OCI-LY7 (cell line): ENCODE data around the gene PILRB. TPM values are rescaled to one million over a fixed set of nuclear protein-coding genes. Genes with fewer than 3 reads are reported as not detected.

Experiments used
- BruUV-seq: library from RNA; stranded (reverse); fragments of 400-500 nt; replicated peaks from 2 replicates; lab custom pipeline; 2021; lab: Mats Ljungman, UMichigan
- CTCF ChIA-PET: fragments of 300-600 bp; sonication (Branson Sonifier 250); formaldehyde crosslinking; loops from one replicate; lab custom pipeline; 2022; ENCODE audit warnings: antibody characterized with exemption; ENCODE audit not compliant: unreplicated experiment; lab: Charles Lee
- POLR2A ChIA-PET: fragments of 300-600 bp; sonication (Branson Sonifier 250); formaldehyde crosslinking; loops from one replicate; lab custom pipeline; 2022; ENCODE audit warnings: antibody characterized with exemption; lab: Charles Lee
- DNase-seq: peaks from one replicate; pipeline ENCODE4 v3.0.0-alpha.2; 2015; ENCODE audit warnings: low spot score
- H2AFZ ChIP-seq: fragments of 200-600 bp; sonication (generic), shearing (Covaris generic); 2 replicates; pipeline ENCODE4 v1.6.1; 2014; ENCODE audit warnings: mild to moderate bottlenecking, antibody characterized with exemption, low read length, moderate library complexity
- H3K27ac ChIP-seq: fragments of 200-600 bp; sonication (generic); 2 replicates; pipeline ENCODE4 v1.5.1; 2014; ENCODE audit warnings: mixed run types, low read depth, mild to moderate bottlenecking, moderate library complexity, low read length, inconsistent platforms; ENCODE audit not compliant: poor library complexity, severe bottlenecking
- H3K36me3 ChIP-seq: fragments of 200-600 bp; sonication (generic); 2 replicates; pipeline ENCODE4 v1.6.1; 2014; ENCODE audit warnings: mild to moderate bottlenecking, antibody characterized with exemption, low read length, moderate library complexity, mixed read lengths; ENCODE audit not compliant: insufficient read depth
- H3K4me1 ChIP-seq: fragments of 200-600 bp; sonication (generic); 2 replicates; pipeline ENCODE4 v1.5.1; 2014; ENCODE audit warnings: mild to moderate bottlenecking, low read length; ENCODE audit not compliant: insufficient read depth, poor library complexity, severe bottlenecking
- H3K4me2 ChIP-seq: fragments of 200-600 bp; sonication (generic); 2 replicates; pipeline ENCODE4 v1.6.1; 2014; ENCODE audit warnings: mild to moderate bottlenecking, low read length
- H3K4me3 ChIP-seq: fragments of 200-600 bp; sonication (generic); 2 replicates; pipeline ENCODE4 v1.5.1; 2014; ENCODE audit warnings: mild to moderate bottlenecking, low read depth, low read length; ENCODE audit not compliant: poor library complexity, severe bottlenecking
- H3K79me2 ChIP-seq: fragments of 200-600 bp; sonication (generic); 2 replicates; pipeline ENCODE4 v1.6.1; 2016; ENCODE audit warnings: low read depth, mild to moderate bottlenecking, low read length, moderate library complexity, mixed read lengths; ENCODE audit not compliant: insufficient read depth
- H3K9me2 ChIP-seq: fragments of 200-600 bp; sonication (generic); 2 replicates; pipeline ENCODE4 v1.6.1; 2016; ENCODE audit warnings: mild to moderate bottlenecking, low read length, mixed read lengths; ENCODE audit not compliant: insufficient read depth
- H3K9me3 ChIP-seq: fragments of 200-600 bp; sonication (generic); 2 replicates; pipeline ENCODE4 v1.6.1; 2014; ENCODE audit warnings: mild to moderate bottlenecking, mixed run types, low read length, mixed read lengths
- H4K20me1 ChIP-seq: fragments of 200-600 bp; sonication (generic); 2 replicates; pipeline ENCODE4 v1.6.1; 2014; ENCODE audit warnings: mild to moderate bottlenecking, antibody characterized with exemption, low read length, moderate library complexity, mixed read lengths; ENCODE audit not compliant: insufficient read depth
- EZH2phosphoT487 ChIP-seq: fragments of 200-600 bp; sonication (generic); IDR thresholded peaks from 2 replicates; pipeline ENCODE4 v1.6.1; 2018; ENCODE audit warnings: low read depth, borderline replicate concordance, mild to moderate bottlenecking, mixed run types, antibody characterized with exemption, low read length, moderate library complexity, mixed read lengths
- intact Hi-C: fragments of 100-400 bp; cut with micrococcal nuclease; formaldehyde crosslinking; loops from one replicate; pipeline ENCODE4 v1.10.0; 2022; ENCODE audit not compliant: unreplicated experiment
- total RNA-seq, 2 experiments: library from RNA; depleted of rRNA in 1 of 2; stranded (reverse); fragments of >200 nt in 1 of 2; shearing (Covaris generic) in 1 of 2; gene quantifications; 2 replicates each; pipeline ENCODE4 v1.2.3, GENCODE V29; 2014 to 2022
- TF ChIP-seq, protein P1 (sequence below): fragments of 200-600 bp; sonication (generic); conservative IDR thresholded peaks from 2 replicates; pipeline ENCODE4 v1.5.1; 2014; ENCODE audit warnings: mild to moderate bottlenecking, antibody characterized with exemption, low read length, moderate library complexity, mixed read lengths

The PILRB gene
- total RNA-seq, 2 experiments from 2014 or later: 95.0 to 102 TPM

DNA sequence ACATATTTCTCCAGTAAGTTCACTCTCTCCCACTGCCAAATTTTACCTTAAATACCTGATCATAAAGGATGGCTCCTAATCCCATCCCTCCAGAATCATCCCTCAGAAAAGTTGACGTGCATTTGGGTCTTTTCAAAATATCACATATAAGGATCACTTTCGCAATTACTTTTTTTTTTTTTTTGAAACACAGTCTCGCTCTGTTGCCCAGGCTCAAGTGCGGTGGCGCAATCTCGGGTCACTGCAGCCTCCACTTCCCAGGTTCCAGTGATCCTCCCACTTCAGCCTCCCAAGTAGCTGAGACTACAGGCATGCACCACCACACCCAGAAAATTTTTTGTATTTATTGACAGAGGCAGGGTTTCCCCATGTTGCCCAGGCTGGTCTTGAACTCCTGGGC lies 53.2 kb downstream of the PILRB start:
- no peak overlapping the region for H3K27ac ChIP-seq
- POLR2A ChIA-PET: no interaction called here
- no peaks in the 10 kb centered on the region for H3K9me3 ChIP-seq
- TF ChIP-seq, protein P1, sequence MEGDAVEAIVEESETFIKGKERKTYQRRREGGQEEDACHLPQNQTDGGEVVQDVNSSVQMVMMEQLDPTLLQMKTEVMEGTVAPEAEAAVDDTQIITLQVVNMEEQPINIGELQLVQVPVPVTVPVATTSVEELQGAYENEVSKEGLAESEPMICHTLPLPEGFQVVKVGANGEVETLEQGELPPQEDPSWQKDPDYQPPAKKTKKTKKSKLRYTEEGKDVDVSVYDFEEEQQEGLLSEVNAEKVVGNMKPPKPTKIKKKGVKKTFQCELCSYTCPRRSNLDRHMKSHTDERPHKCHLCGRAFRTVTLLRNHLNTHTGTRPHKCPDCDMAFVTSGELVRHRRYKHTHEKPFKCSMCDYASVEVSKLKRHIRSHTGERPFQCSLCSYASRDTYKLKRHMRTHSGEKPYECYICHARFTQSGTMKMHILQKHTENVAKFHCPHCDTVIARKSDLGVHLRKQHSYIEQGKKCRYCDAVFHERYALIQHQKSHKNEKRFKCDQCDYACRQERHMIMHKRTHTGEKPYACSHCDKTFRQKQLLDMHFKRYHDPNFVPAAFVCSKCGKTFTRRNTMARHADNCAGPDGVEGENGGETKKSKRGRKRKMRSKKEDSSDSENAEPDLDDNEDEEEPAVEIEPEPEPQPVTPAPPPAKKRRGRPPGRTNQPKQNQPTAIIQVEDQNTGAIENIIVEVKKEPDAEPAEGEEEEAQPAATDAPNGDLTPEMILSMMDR: no peak
- no peak for TF ChIP-seq EZH2phosphoT487
- intact Hi-C loops: no loop called here
- no peak overlapping the region for H3K4me3 ChIP-seq
- no peaks in the 10 kb centered on the region for H4K20me1 ChIP-seq
- H3K9me2 ChIP-seq: no peaks in the 10 kb centered on the region
- no peak overlapping the region for H3K4me2 ChIP-seq
- no peaks in the 10 kb centered on the region for H3K36me3 ChIP-seq
- DNase-seq: no peak
- CTCF ChIA-PET: no interaction called here
- peaks cover 47% of the 10 kb centered on the region for H3K4me1 ChIP-seq
- no peak overlapping the region for H2AFZ ChIP-seq
- no peaks in the 10 kb centered on the region for H3K79me2 ChIP-seq
- BruUV-seq: no TSS peak

DNA sequence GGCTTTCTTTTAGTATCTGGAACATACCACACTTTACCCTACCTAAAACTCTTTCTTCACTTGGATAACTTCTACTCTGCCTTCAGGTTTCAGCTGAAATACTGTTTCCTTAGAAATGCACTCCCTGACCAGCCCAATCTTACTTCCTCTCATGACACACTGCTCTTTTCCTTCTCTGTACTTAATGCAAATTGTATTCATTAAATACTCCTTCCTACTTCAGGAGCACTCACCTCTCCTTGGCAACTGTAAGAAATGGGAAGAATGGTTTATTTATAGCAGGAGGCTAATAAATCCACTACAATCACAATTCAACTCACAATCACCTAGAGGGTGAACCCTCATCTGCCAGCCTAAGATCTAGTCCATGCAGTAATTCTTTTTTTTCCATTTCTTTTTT lies 55.4 kb downstream of the PILRB start:
- H3K27ac ChIP-seq: no peak overlapping the region
- CTCF ChIA-PET: no interaction called here

DNA sequence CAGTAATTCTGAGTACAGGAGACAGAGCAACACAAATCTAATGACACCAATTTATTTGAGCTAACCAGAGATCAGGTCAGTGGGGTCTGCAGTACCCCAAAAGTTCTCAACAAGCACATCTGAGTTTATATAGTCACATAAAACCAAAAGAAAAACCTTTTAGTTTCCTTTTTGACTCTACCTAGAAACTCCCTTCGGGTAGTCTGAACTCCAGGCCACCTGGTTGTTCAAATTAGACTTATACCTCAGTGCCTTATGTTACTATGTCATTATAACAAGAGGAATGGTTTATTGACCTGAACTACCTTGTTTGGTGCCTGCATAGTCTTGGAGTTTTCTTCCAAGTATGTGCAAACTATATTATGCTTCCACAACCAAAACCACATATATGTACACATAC lies 56.0 kb downstream of the PILRB start:
- H3K36me3 ChIP-seq: no peaks in the 10 kb centered on the region
- no peaks in the 10 kb centered on the region for H3K9me3 ChIP-seq
- no TSS peak for BruUV-seq
- no peak for DNase-seq
- H3K4me2 ChIP-seq: no peak overlapping the region
- no peaks in the 10 kb centered on the region for H3K79me2 ChIP-seq
- TF ChIP-seq, protein P1: no peak
- no peak for TF ChIP-seq EZH2phosphoT487
- ChIA-PET POLR2A (interaction anchor here (0.5 kb wide), 1 partner anchor 23 kb away, joined by 3 read pairs; the partner anchor contains the start of gene PPP1R35), CTCF (no interaction called here)
- H3K27ac ChIP-seq: no peak overlapping the region
- no peaks in the 10 kb centered on the region for H3K9me2 ChIP-seq
- H4K20me1 ChIP-seq: no peaks in the 10 kb centered on the region
- intact Hi-C loops: no loop called here
- no peak overlapping the region for H2AFZ ChIP-seq
- no peak overlapping the region for H3K4me3 ChIP-seq
- peaks cover 24% of the 10 kb centered on the region for H3K4me1 ChIP-seq

More for the DNA sequence above, 55.4 kb downstream of the PILRB start:
- Histone ChIP-seq H3K4me3 (no peak overlapping the region), H3K79me2 (no peaks in the 10 kb centered on the region), H3K4me2 (peak overlapping the region; percentile 18; the same call in 1 of the 2 replicates), H3K36me3 (no peaks in the 10 kb centered on the region), H3K9me2 (no peaks in the 10 kb centered on the region), H4K20me1 (no peaks in the 10 kb centered on the region), H2AFZ (peak overlapping the region; percentile 37; the same call in 1 of the 2 replicates), H3K4me1 (peaks cover 29% of the 10 kb centered on the region), H3K9me3 (no peaks in the 10 kb centered on the region)
- DNase-seq: no peak
- no TSS peak for BruUV-seq
- POLR2A ChIA-PET: no interaction called here
- TF ChIP-seq, protein P1: no peak
- TF ChIP-seq EZH2phosphoT487: no peak
- intact Hi-C loops: no loop called here
